ENCODE results near the gene SLAMF6. TPM values are rescaled to one million over a fixed set of nuclear protein-coding genes. Genes with fewer than 3 reads are reported as not detected.

Gene SLAMF6
- total and polyA plus RNA-seq, 10 of the 15 experiments (the other 5 are each of a cell fraction or from before 2014, with no cell fraction given): 20.5 to 89.6 (median 36.5) TPM

- no peak for TF ChIP-seq ZBTB33 (IDR thresholded peaks at IDR 0.05)
- TF ChIP-seq KDM1A (IDR thresholded peaks at IDR 0.05; ENCODE audit: borderline replicate concordance): no peak
- no peak for TF ChIP-seq BACH1 (IDR thresholded peaks at IDR 0.05; ENCODE audit: borderline replicate concordance)
- TF ChIP-seq E2F8 (IDR thresholded peaks at IDR 0.05; ENCODE audit: low read depth, partially characterized antibody): no peak
- no peak for TF ChIP-seq ZNF274 (IDR thresholded peaks at IDR 0.05; ENCODE audit: insufficient read depth, insufficient read length)
- no peak for TF ChIP-seq HDAC6 (IDR thresholded peaks at IDR 0.05; ENCODE audit: unreplicated experiment)
- no peak for TF ChIP-seq ZNF217 (IDR thresholded peaks at IDR 0.05)
- TF ChIP-seq POLR2AphosphoS2 (IDR thresholded peaks at IDR 0.05; ENCODE audit: low read depth, low read length): no peak
- no peak for TF ChIP-seq KAT2A (conservative IDR thresholded peaks at IDR 0.05; ENCODE audit: control insufficient read depth, low read depth, low read length)
- TF ChIP-seq TBL1XR1 (IDR thresholded peaks at IDR 0.05; ENCODE audit: low read depth, low read length): no peak
- 0 out of 2 replicates have a peak, but pooled peaks have one; percentile 13 for TF ChIP-seq ATF7 (IDR thresholded peaks at IDR 0.05; ENCODE audit: low read depth)
- peak; percentile 85 for TF ChIP-seq RUNX3 (IDR thresholded peaks at IDR 0.05; ENCODE audit: low read length)
- TF ChIP-seq USF1 (IDR thresholded peaks at IDR 0.05; ENCODE audit: borderline replicate concordance, extremely low read length, insufficient read depth, low read depth, low read length): no peak
- no peak for TF ChIP-seq CHD1 (IDR thresholded peaks at IDR 0.05; ENCODE audit: low read depth, low read length)
- TF ChIP-seq BMI1 (IDR thresholded peaks at IDR 0.05; ENCODE audit: borderline replicate concordance): no peak
- no peak for TF ChIP-seq SUPT20H (IDR thresholded peaks at IDR 0.05; ENCODE audit: borderline replicate concordance, control insufficient read depth, low read depth, low read length)
- TF ChIP-seq STAT1 (conservative IDR thresholded peaks at IDR 0.05): no peak
- TF ChIP-seq MTA3 (IDR thresholded peaks at IDR 0.05; ENCODE audit: borderline replicate concordance, low read length): peak; percentile 60; the same call in 1 of the 2 replicates
- TF ChIP-seq HCFC1 (IDR thresholded peaks at IDR 0.05; ENCODE audit: low read length): no peak
- no peak for TF ChIP-seq FOS (IDR thresholded peaks at IDR 0.05; ENCODE audit: borderline replicate concordance, extremely low read depth, insufficient read length)
- TF ChIP-seq RFX5 (IDR thresholded peaks at IDR 0.05; ENCODE audit: low read depth, low read length): no peak
- TF ChIP-seq TCF3 (IDR thresholded peaks at IDR 0.05; ENCODE audit: borderline replicate concordance, insufficient read depth, low read depth, low read length): no peak
- TF ChIP-seq HDAC2 (IDR thresholded peaks at IDR 0.05): no peak
Measured at GRCh38 chr1:160454371-160455152, 68.5 kb downstream of the SLAMF6 start (continued).
